Kidney (tissue), 14 donors: ENCODE results near the gene ZSWIM3. TPM values are rescaled to one million over a fixed set of nuclear protein-coding genes. Genes with fewer than 3 reads are reported as not detected.
A peak's percentile ranks its signal among the peaks of the same experiment; 100 is the strongest.

ENCODE experiments used
- DNase-seq, 5 donors: peaks; one replicate each; pipeline ENCODE4 v3.0.0-alpha.2; 2013 to 2020
- FAIRE-seq: peaks from 2 replicates; lab custom pipeline; 2012; peaks lifted over from hg19 to GRCh38; lab: Jason Lieb, UNC
- H3K27ac ChIP-seq, 2 donors: one replicate each; pipeline ENCODE4 v1.7.0; 2013; ENCODE audit warnings: low read depth in 2 of 2, low read length in 2 of 2, inconsistent platforms in 1 of 2
- H3K27me3 ChIP-seq: one replicate; pipeline ENCODE4 v1.7.1; 2013; ENCODE audit warnings: low read length, inconsistent platforms; ENCODE audit not compliant: control insufficient read depth, insufficient read depth
- H3K36me3 ChIP-seq, 3 donors: one replicate each; pipeline versions ENCODE4 v1.7.0 to v1.7.1; 2013; ENCODE audit warnings: low read length in 3 of 3, control low read depth in 1 of 3, inconsistent platforms in 1 of 3; ENCODE audit not compliant: insufficient read depth in 3 of 3, control insufficient read depth in 2 of 3
- H3K4me1 ChIP-seq, 3 donors: one replicate each; pipeline versions ENCODE4 v1.7.0 to v1.7.1; 2013; ENCODE audit warnings: low read length in 3 of 3, inconsistent platforms in 1 of 3, low read depth in 1 of 3; ENCODE audit not compliant: control insufficient read depth in 2 of 3, insufficient read depth in 2 of 3
- H3K4me3 ChIP-seq, 3 donors: one replicate each; pipeline versions ENCODE4 v1.7.0 to v1.8.1; 2013; ENCODE audit warnings: low read length in 3 of 3, control low read depth in 1 of 3, inconsistent platforms in 1 of 3
- H3K9ac ChIP-seq, 3 donors: one replicate each; pipeline versions ENCODE4 v1.7.0 to v1.7.1; 2013; ENCODE audit warnings: low read length in 3 of 3, control low read depth in 1 of 3, inconsistent platforms in 1 of 3
- H3K9me3 ChIP-seq, 3 donors: one replicate each; pipeline versions ENCODE4 v1.7.0 to v1.7.1; 2013; ENCODE audit warnings: low read length in 3 of 3, control low read depth in 1 of 3, inconsistent platforms in 1 of 3; ENCODE audit not compliant: control insufficient read depth in 2 of 3, insufficient read depth in 1 of 3
- CTCF ChIP-seq: IDR thresholded peaks from 3 replicates; pipeline ENCODE4 v1.5.1; 2012; ENCODE audit warnings: mild to moderate bottlenecking, moderate library complexity, borderline replicate concordance; ENCODE audit not compliant: insufficient read depth; ENCODE audit errors: extremely low read depth
- intact Hi-C: fragments of 100-400 bp; cut with DNase I; formaldehyde crosslinking; loops from one replicate; pipeline ENCODE4 v1.11.1; 2022
- polyA plus RNA-seq: library from polyadenylated mRNA; stranded (reverse); fragments of 350-450 nt; fragmentation: Illumina TruSeq; extraction: RNeasy Lipid Tissue Mini Kit (QIAGEN cat#74804); gene quantifications from one replicate; pipeline ENCODE4 v1.2.3, GENCODE V29; 2014; ENCODE audit warnings: low read depth, low replicate concordance; ENCODE audit not compliant: insufficient read depth
- total RNA-seq: library from RNA; stranded (reverse); fragmentation: NEBNext Ultra II Directional; extraction: Animal tissue kit (Norgen Biotek cat#: 25700); gene quantifications from one replicate; pipeline ENCODE4 v1.2.1, GENCODE V29; 2021
- donor health status: control.
- donor health status: control.
- donor health status: control.
- donor health status: control.
- donor health status: control.
- donor health status: DM: yes; HTN: yes; CAD: no.
- donor health status: Normal renal cell carcinoma (clear cell type).

The ZSWIM3 gene
- total and polyA plus RNA-seq, 2 donors from 2014 or later, result 2.6 to 3.2 TPM

DNA sequence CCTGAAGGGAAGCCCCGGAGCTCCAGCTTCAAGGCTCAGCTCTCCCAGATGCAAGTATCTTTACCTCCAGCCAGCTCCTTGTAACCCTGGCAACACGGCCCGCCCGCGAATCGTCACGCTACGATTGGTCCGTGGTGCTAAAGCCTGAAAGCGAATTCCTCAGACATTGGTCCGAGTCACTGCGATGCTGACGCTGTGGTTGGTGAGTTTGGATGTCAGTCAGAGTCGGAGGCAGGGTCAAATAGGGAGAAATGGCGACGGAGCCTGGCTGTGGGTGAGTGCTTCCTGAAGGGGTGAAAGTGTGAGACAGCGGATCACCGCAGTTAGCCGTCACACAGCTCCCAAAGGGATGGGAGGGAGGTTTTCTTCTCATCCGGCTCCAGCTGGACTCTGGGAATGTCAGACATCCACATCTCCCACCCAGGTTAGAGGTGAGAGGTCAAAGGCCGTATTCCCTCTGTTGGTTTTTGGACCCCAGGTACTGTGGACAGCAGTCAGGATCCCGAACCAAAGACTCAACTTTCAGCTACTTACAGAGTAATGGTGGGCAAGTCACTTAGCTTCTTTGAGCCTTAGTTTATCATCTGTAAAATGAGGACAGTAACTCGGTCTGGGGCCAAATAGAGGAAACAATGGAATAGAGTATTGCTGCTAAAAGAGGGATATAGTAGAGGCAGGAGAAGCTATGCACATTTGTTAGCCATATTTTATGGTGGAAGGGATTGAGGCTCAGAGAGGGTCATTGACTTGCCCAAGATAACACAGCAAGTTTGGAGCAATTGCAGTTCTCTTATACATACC is 23.8 kb downstream of the ZSWIM3 start, which contains the start of gene ZSWIM1:
Gene ZSWIM1 (plus strand): TSS at position 240 of the 801 bp plus-strand sequence. CDS start 1,366 bp downstream, outside the sequence.
- Histone ChIP-seq H3K27ac (peak within 1 kb of the TSS; percentile 75 to 89), H3K9ac (peak within 1 kb of the TSS; percentile 68 to 99 (median 92)), H3K9me3 (no peaks in the 10 kb centered on the region), H3K4me3 (peak within 1 kb of the TSS; percentile 81 to 97 (median 83)), H3K27me3 (no peaks in the 10 kb centered on the region), H3K4me1 (peaks cover 0 to 7% (median 0%) of the 10 kb centered on the region in 3 donors), H3K36me3 (peaks cover 4 to 28% (median 18%) of the 10 kb centered on the region in 3 donors)
- FAIRE-seq (peak; percentile 98), DNase-seq (peak; percentile 99 to 100 (median 100))
- intact Hi-C loops, result no loop called here
- no peak for TF ChIP-seq CTCF

- peak in 1 of 5 donors; percentile 52 for DNase-seq
- no peak for FAIRE-seq
- no peaks in the 10 kb centered on the region for H3K9me3 ChIP-seq
- no peaks in the 10 kb centered on the region for H3K27me3 ChIP-seq
- no peak overlapping the region for H3K9ac ChIP-seq
- H3K4me1 ChIP-seq, result peaks cover 0 to 7% (median 0%) of the 10 kb centered on the region in 3 donors
- intact Hi-C loops, result no loop called here
- peaks cover 4 to 20% (median 15%) of the 10 kb centered on the region in 3 donors for H3K36me3 ChIP-seq
- no peak overlapping the region for H3K27ac ChIP-seq
- TF ChIP-seq CTCF, result no peak
- no peak overlapping the region for H3K4me3 ChIP-seq
Observed at GRCh38 chr20:45882469-45883099, 25.2 kb downstream of the ZSWIM3 start.

DNA sequence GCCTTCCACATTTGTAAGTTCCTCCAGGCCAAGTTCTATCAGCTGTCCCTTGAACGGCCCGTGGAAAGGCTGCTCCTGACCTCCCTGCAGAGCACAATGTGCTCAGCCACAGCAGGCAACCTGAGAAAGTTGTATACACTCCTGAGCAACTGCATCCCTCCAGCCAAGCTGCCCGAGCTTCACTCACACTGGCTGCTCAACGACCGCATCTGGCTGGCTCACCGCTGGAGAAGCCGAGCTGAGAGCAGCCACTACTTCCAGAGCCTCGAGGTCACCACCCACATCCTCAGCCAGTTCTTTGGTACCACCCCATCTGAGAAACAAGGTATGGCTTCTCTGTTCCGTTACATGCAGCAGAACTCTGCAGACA is 25.7 kb downstream of the ZSWIM3 start:
- Histone ChIP-seq H3K36me3 (peaks cover 4 to 15% (median 12%) of the 10 kb centered on the region in 3 donors), H3K27me3 (no peaks in the 10 kb centered on the region), H3K9ac (no peak overlapping the region), H3K9me3 (no peaks in the 10 kb centered on the region), H3K4me3 (no peak overlapping the region), H3K27ac (no peak overlapping the region), H3K4me1 (peaks cover 0 to 7% (median 0%) of the 10 kb centered on the region in 3 donors)
- intact Hi-C loops, result no loop called here
- no peak for TF ChIP-seq CTCF
- FAIRE-seq (no peak), DNase-seq (peak in 1 of 5 donors; percentile 65)
